ENCODE data around the gene PPP6R3.
"Not testable (repeated sequence)": the region's sequence is repeated elsewhere in the genome, so short reads cannot be mapped to it uniquely, and the experiment has no call there.

- not testable (repeated sequence) for TF ChIP-seq NRF1 (conservative IDR thresholded peaks at IDR 0.05; ENCODE audit: low read depth, low read length); JUND (IDR thresholded peaks at IDR 0.05; ENCODE audit: low read depth, low read length); SIN3A (IDR thresholded peaks at IDR 0.05; ENCODE audit: low read depth, low read length); SP1 (IDR thresholded peaks at IDR 0.05; ENCODE audit: low read depth, low read length); RFX5 (IDR thresholded peaks at IDR 0.05; ENCODE audit: low read depth, low read length); EP300 (IDR thresholded peaks at IDR 0.05; ENCODE audit: borderline replicate concordance in 1 of 2, control insufficient read depth in 1 of 2, low read depth in 2 of 2, low read length in 2 of 2)
- TF ChIP-seq, protein P1, sequence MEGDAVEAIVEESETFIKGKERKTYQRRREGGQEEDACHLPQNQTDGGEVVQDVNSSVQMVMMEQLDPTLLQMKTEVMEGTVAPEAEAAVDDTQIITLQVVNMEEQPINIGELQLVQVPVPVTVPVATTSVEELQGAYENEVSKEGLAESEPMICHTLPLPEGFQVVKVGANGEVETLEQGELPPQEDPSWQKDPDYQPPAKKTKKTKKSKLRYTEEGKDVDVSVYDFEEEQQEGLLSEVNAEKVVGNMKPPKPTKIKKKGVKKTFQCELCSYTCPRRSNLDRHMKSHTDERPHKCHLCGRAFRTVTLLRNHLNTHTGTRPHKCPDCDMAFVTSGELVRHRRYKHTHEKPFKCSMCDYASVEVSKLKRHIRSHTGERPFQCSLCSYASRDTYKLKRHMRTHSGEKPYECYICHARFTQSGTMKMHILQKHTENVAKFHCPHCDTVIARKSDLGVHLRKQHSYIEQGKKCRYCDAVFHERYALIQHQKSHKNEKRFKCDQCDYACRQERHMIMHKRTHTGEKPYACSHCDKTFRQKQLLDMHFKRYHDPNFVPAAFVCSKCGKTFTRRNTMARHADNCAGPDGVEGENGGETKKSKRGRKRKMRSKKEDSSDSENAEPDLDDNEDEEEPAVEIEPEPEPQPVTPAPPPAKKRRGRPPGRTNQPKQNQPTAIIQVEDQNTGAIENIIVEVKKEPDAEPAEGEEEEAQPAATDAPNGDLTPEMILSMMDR (IDR thresholded peaks at IDR 0.05 in 2 of 3, conservative IDR thresholded peaks at IDR 0.05 in 1 of 3; ENCODE audit: control insufficient read depth in 2 of 3, extremely low read depth in 1 of 3, insufficient read depth in 1 of 3, low read depth in 3 of 3, low read length in 3 of 3), result not testable (repeated sequence)
- TF ChIP-seq, protein P2, sequence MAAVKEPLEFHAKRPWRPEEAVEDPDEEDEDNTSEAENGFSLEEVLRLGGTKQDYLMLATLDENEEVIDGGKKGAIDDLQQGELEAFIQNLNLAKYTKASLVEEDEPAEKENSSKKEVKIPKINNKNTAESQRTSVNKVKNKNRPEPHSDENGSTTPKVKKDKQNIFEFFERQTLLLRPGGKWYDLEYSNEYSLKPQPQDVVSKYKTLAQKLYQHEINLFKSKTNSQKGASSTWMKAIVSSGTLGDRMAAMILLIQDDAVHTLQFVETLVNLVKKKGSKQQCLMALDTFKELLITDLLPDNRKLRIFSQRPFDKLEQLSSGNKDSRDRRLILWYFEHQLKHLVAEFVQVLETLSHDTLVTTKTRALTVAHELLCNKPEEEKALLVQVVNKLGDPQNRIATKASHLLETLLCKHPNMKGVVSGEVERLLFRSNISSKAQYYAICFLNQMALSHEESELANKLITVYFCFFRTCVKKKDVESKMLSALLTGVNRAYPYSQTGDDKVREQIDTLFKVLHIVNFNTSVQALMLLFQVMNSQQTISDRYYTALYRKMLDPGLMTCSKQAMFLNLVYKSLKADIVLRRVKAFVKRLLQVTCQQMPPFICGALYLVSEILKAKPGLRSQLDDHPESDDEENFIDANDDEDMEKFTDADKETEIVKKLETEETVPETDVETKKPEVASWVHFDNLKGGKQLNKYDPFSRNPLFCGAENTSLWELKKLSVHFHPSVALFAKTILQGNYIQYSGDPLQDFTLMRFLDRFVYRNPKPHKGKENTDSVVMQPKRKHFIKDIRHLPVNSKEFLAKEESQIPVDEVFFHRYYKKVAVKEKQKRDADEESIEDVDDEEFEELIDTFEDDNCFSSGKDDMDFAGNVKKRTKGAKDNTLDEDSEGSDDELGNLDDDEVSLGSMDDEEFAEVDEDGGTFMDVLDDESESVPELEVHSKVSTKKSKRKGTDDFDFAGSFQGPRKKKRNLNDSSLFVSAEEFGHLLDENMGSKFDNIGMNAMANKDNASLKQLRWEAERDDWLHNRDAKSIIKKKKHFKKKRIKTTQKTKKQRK (IDR thresholded peaks at IDR 0.05; ENCODE audit: low read depth, low read length), result not testable (repeated sequence)
- TF ChIP-seq, protein P3, sequence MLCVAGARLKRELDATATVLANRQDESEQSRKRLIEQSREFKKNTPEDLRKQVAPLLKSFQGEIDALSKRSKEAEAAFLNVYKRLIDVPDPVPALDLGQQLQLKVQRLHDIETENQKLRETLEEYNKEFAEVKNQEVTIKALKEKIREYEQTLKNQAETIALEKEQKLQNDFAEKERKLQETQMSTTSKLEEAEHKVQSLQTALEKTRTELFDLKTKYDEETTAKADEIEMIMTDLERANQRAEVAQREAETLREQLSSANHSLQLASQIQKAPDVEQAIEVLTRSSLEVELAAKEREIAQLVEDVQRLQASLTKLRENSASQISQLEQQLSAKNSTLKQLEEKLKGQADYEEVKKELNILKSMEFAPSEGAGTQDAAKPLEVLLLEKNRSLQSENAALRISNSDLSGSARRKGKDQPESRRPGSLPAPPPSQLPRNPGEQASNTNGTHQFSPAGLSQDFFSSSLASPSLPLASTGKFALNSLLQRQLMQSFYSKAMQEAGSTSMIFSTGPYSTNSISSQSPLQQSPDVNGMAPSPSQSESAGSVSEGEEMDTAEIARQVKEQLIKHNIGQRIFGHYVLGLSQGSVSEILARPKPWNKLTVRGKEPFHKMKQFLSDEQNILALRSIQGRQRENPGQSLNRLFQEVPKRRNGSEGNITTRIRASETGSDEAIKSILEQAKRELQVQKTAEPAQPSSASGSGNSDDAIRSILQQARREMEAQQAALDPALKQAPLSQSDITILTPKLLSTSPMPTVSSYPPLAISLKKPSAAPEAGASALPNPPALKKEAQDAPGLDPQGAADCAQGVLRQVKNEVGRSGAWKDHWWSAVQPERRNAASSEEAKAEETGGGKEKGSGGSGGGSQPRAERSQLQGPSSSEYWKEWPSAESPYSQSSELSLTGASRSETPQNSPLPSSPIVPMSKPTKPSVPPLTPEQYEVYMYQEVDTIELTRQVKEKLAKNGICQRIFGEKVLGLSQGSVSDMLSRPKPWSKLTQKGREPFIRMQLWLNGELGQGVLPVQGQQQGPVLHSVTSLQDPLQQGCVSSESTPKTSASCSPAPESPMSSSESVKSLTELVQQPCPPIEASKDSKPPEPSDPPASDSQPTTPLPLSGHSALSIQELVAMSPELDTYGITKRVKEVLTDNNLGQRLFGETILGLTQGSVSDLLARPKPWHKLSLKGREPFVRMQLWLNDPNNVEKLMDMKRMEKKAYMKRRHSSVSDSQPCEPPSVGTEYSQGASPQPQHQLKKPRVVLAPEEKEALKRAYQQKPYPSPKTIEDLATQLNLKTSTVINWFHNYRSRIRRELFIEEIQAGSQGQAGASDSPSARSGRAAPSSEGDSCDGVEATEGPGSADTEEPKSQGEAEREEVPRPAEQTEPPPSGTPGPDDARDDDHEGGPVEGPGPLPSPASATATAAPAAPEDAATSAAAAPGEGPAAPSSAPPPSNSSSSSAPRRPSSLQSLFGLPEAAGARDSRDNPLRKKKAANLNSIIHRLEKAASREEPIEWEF (IDR thresholded peaks at IDR 0.05; ENCODE audit: insufficient replicate concordance, low read depth, low read length), result not testable (repeated sequence)
Observed at GRCh38 chr11:68458340-68458739, 2.2 kb upstream of the PPP6R3 start.
